NCI-H748 treated with DMSO at 0.1 percent for 48 hours (cell line): ENCODE measurements around the gene CAPN1.
"Not testable (repeated sequence)": the region's sequence is repeated elsewhere in the genome, so short reads cannot be mapped to it uniquely, and the experiment has no call there.

Experiments used
- DNase-seq: peaks from one replicate; lab custom pipeline; 2025; lab: John Stamatoyannopoulos, UW

CAPN1 gene

DNA sequence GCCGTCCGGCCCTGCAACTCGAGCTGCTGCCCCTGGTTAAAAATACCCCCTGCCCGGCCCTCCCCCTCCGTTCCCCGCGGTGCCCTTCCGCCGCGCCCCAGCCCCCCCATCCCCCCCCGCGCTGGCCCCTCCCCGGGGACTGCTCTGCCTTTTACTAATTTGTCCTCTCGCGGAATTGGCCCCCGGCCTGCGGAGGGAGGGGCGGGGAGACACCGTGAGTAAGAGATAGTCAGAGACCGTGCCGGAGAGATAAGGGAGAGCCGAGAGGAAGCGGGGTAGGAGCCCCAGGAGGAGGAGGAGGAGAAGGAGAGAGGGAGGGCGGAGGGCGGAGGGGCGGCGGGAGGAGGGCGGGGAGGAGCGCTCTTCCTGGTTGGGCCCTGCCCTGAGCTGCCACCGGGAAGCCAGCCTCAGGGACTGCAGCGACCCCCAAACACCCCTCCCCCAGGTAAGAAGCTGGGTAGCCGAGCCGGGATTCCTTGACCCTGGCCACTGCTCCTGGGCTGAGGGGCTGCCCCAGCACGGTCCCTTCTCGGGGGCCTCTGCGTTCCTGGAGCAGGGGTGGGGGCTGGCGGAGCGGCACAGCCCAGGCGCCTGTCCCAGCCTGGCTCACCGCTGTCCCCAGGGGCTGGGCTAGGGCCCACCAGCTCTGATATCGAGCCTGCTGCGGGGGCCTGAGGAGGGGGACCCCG is at the start of gene CAPN1:
Gene CAPN1, plus strand, starts transcription at position 360 of the 689 bp plus-strand sequence. CDS start 774 bp downstream, outside the sequence.
- DNase-seq, result peak; percentile 37

GRCh38 chr11:65132238-65132987 is 49.3 kb upstream of the CAPN1 start:
- no peak for DNase-seq

GRCh38 chr11:65132988-65133700 is 48.6 kb upstream of the CAPN1 start:
- DNase-seq, result peak; percentile 4

- no peak for DNase-seq
These were observed 48.0 kb upstream of the CAPN1 start for GRCh38 chr11:65133724-65134123.

DNA sequence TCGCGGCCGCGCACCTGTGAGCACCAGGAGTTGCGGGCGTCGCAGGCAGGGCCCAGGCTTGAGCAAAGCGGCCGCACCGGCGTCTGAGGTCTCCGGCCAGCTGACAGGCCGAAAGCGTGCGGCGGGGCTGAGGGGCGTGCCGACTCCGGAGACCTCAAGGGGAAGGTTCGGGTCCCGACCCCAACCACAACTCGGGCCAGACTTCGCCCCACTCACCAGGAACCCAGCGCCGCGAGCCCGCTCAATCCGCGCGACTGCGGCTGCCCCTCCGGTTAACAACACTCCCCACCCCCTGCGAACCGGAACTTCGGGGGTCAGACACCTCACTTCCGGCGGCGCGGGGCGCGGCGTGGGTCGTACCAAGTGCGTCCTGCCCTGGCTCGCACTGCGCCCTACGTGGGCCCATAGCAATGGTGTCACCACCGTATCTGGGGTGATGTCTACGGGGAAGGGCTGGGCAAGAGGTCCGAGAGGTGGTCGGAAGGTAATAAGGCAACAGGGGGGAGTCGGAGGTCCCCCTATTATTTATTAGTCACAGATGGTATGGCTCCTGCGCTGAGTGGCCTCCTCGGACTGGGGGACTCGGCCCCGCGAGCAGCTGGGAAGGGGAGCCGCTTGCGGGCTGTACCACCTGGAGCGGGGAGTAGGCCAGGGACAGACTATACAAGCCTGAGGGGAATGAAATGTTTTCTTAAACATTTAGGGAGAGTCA is 47.3 kb upstream of the CAPN1 start, which contains the start of gene SYVN1:
Gene SYVN1, minus strand, starts transcription at position 280 of the 712 bp plus-strand sequence. CDS start 918 bp downstream, outside the sequence.
- DNase-seq, result peak; percentile 92

DNA sequence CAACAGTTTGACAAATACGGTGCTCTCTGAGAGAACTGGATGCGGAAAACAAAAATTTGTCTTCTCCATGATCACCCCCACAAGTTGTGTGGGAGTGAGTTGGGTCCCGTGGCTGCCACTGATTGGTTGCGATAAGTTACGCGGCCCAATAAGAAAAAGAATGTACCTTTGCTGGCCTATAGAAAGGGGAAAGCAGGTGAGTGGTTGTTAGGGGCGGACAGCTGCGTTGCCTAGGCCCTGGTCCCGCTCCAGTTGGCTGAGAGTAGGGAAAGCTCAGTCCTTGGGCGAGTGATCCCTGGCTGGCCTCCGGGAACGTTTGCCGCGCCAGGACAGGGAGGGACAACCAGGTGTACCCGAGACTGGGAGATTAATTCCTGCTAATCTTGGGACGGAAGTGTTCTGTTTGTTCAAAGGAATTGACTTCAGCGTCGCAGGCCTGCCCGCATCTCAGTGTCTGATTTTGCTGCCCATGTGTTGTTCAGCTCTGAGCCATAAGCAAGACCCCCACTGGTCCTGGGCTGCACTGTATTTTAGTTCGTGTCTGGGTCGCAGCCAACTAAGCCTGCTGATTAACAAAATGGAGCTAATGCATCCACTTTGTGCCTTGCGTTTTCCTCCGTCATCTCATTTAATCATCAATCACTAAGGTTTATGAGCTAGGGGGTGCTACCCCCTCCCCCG is 46.6 kb upstream of the CAPN1 start:
- peak; percentile 98 for DNase-seq

DNA sequence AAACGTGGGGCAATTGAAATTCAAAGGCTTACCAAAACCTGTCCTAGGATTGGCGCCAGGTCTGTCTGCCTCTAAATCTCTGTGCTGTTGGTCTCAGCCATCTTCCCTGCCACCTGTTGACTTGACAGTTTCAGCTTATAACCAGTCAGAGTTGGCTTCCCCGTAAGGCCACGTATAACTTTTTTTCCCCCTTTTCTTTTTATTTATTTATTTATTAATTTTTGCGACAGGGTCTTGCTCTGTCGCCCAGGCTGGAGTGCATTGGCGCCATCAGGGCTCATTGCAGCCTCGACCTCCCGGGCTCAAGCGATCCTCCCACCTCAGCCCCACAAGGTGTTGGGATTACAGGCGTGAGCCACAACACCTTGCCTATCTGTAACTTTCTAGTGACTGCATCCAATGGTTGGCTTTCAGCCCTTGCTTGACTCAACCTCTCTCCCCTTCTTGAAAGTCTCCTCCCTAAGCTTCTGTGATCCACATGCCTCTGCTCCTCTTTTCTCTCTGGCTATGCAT is 46.0 kb upstream of the CAPN1 start:
- DNase-seq, result peak; percentile 22

- DNase-seq, result no peak
These were observed 45.1 kb upstream of the CAPN1 start for GRCh38 chr11:65136515-65137096.

- DNase-seq, result no peak
These were observed 39.7 kb upstream of the CAPN1 start for GRCh38 chr11:65141896-65142494.

GRCh38 chr11:65147352-65148075 is 34.2 kb upstream of the CAPN1 start:
- DNase-seq, result no peak

DNA sequence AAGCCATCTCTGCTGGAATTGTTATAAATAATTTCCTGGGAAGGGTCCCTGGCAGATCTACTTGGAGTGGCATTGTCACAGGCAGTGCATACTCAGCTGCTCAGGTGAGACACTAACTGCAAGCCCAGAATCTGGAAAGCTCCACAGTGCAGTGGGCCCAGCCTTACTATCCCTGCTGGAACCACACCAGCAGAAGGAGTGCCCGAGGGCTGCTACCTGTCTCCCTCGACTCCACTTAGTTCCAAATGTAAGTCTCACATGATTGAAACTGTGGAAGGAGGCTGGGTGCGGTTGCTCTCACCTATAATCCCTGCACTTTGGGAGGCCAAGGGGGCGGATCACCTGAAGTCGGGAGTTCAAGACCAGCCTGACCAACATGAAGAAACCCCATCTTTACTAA is 33.1 kb upstream of the CAPN1 start:
- DNase-seq, result no peak

DNA sequence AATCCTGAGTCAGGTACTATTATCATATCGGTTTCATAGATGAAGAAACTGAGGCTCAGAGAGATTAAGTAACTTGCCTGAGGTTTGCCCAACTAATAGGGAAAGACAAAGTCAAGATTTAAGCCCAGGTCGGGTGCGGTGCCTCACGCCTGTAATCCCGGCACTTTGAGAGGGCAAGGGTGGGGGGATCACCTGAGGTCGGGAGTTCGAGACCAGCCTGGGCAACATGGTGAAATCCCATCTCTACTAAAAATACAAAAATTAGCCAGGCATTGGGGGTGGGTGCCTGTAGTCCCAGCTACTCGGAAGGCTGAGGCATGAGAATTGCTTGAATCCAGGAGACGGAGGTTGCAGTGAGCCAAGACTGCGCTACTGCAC is 31.6 kb upstream of the CAPN1 start:
- DNase-seq, result not testable (repeated sequence)

GRCh38 chr11:65150509-65151299 is 31.0 kb upstream of the CAPN1 start:
- no peak for DNase-seq

DNA sequence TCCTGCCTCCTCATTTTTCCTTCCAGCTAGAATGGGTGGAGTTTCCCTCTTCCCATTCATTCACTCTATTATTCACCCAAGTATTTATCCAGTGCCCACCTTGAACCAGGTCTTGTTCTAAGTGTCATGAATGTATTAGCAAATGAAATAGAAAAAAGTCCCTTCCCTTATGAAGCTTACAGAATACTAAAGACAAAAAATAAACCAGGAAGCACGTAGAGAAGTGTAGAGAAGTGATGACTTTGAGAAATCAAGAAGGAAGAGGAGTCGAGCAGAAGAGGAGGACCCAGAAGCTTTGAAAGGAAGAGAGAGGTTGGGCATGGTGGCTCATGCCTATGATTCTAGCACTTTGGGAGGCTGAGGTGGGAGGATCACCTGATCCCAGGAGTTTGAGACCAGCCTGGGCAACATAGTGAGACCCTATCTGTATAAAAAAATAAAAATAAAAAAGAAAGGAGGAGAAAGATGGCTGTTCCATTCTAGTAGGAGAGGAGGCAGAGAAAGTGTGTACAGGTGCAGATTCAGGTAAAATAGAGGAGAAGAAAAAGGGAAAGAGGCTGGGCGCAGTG is 30.3 kb upstream of the CAPN1 start:
- DNase-seq, result no peak

DNA sequence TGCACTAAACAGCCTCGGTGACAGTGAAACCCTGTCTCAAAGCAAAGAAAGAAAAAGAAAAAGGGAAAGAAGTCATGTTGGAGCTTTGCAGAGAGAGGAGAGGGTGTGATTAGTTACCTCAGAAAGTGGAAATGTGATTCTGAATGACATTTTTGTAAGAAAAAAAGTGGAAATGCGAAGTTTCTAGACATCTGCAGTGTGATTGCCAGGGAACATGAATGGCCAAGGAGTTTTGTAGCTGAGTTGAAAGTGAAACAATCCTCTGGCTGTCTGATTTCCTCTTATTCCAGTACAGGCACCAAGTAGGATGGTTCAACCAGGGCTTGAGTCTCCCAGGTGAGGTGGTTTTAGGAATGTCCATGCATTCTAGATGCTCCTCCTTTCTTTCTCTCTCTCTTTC is 29.6 kb upstream of the CAPN1 start:
- no peak for DNase-seq

- no peak for DNase-seq
These were observed 25.5 kb upstream of the CAPN1 start for GRCh38 chr11:65156256-65156655.

GRCh38 chr11:65156926-65157325 is 24.8 kb upstream of the CAPN1 start:
- no peak for DNase-seq

- no peak for DNase-seq
These were observed 24.4 kb upstream of the CAPN1 start for GRCh38 chr11:65157336-65157735.

DNA sequence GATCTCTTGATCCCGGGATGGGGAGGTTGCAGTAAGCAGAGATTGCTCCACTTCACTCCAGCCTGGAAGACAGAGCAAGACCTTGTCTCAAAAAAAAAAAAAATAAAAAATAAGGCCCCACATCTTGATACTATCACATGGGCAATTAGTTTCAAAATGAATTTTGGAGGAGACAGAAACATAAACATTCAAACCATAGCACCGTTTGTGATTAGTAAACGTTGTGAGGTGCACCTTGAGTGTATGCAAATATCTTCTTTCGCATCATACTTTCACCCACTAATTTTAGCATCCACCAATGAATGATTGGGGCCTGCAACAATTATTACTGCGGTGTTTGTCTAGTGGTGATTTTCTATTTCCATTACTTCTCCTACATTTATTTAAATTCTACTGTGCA is 22.7 kb upstream of the CAPN1 start:
- DNase-seq, result no peak
